Left ventricle myocardium inferior (tissue), 1 donor: ENCODE measurements around the gene ATP13A3. TPM values are rescaled to one million over a fixed set of nuclear protein-coding genes. Genes with fewer than 3 reads are reported as not detected.
"Not testable (repeated sequence)": the region's sequence is repeated elsewhere in the genome, so short reads cannot be mapped to it uniquely, and the experiment has no call there.

Experiments used
- DNase-seq: peaks from one replicate; pipeline ENCODE4 v3.0.0-alpha.2; 2020
- H3K27ac ChIP-seq: fragments of 200-600 bp; replicated peaks from 2 replicates; pipeline ENCODE4 v1.8.0; 2021
- H3K27me3 ChIP-seq: fragments of 200-600 bp; 2 replicates; pipeline ENCODE4 v1.8.0; 2021; ENCODE audit warnings: low read depth
- H3K36me3 ChIP-seq: fragments of 200-600 bp; 2 replicates; pipeline ENCODE4 v1.8.0; 2021
- H3K4me1 ChIP-seq: fragments of 200-600 bp; 2 replicates; pipeline ENCODE4 v1.8.0; 2021
- H3K4me3 ChIP-seq: fragments of 200-600 bp; 2 replicates; pipeline ENCODE4 v1.8.0; 2021; ENCODE audit warnings: mild to moderate bottlenecking, moderate library complexity
- H3K9me3 ChIP-seq: fragments of 200-600 bp; replicated peaks from 2 replicates; pipeline ENCODE4 v1.8.0; 2021
- CTCF ChIP-seq: fragments of 200-600 bp; IDR thresholded peaks from 2 replicates; pipeline ENCODE4 v1.8.0; 2021; ENCODE audit warnings: antibody characterized with exemption, mild to moderate bottlenecking, borderline replicate concordance
- intact Hi-C: fragments of 100-400 bp; cut with micrococcal nuclease; formaldehyde crosslinking; loops from one replicate; pipeline ENCODE4 v1.11.0; 2022
- total RNA-seq: library from RNA; stranded (reverse); fragmentation: NEBNext Ultra II Directional; extraction: Animal tissue kit (Norgen Biotek cat#: 25700); gene quantifications from one replicate; pipeline ENCODE4 v1.2.1, GENCODE V29; 2021
- donor health status: DM: no; HTN: yes; CAD: no; lungs with severe emphysema.

Gene ATP13A3
- total RNA-seq, 1 donor from 2014 or later: 99.2 TPM

- H3K4me1 ChIP-seq: peaks cover 15% of the 10 kb centered on the region
- no peak overlapping the region for H3K27ac ChIP-seq
- no peaks in the 10 kb centered on the region for H3K36me3 ChIP-seq
- H3K27me3 ChIP-seq: no peaks in the 10 kb centered on the region
- no peak for TF ChIP-seq CTCF
- intact Hi-C loops: no loop called here
- H3K9me3 ChIP-seq: no peaks in the 10 kb centered on the region
- no peak for DNase-seq
- H3K4me3 ChIP-seq: no peak overlapping the region
Measured at GRCh38 chr3:194526164-194526563, 39.4 kb upstream of the ATP13A3 start.

- Histone ChIP-seq H3K27ac (no peak overlapping the region), H3K36me3 (no peaks in the 10 kb centered on the region), H3K4me1 (peaks cover 15% of the 10 kb centered on the region), H3K9me3 (no peaks in the 10 kb centered on the region), H3K27me3 (no peaks in the 10 kb centered on the region), H3K4me3 (no peak overlapping the region)
- no peak for DNase-seq
- no peak for TF ChIP-seq CTCF
- intact Hi-C loops: no loop called here
Measured at GRCh38 chr3:194522579-194523046, 35.8 kb upstream of the ATP13A3 start.

DNA sequence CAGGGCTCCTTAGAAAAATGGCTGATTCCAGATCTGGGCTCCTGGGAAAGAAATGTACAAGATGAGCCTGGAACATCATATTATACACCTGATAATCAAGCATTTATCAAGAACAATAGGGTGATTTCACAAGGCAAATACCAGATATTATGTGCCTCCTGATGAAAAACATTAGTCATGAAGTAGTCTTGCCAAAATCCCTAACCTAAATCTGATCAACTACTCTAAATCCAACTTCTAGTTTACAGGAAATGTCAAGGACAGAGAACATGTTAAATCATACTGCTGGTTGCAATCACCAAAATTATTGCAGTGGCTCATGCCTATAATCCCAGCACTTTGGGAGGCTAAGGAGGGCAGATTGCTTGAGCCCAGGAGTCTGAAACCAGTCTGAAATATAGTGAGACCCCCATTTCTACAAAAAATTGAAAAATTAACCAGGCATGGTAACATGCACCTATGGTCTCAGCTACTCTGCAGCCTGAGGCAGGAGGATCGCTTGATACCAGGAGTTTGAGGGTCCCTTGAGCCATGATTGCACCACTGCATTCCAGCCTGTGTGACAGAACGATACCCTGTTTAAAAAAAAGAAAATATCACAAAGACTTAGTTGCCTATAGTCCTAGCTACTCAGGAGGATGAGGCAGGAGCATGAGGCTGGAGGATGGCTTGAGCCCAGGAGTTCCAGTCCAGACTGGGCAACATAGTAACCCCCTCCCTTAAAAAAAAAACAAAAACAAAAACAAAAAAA is 34.9 kb upstream of the ATP13A3 start:
- Histone ChIP-seq H3K4me3 (no peak overlapping the region), H3K27me3 (no peaks in the 10 kb centered on the region), H3K9me3 (no peaks in the 10 kb centered on the region), H3K27ac (no peak overlapping the region), H3K36me3 (no peaks in the 10 kb centered on the region), H3K4me1 (peaks cover 15% of the 10 kb centered on the region)
- intact Hi-C loops: no loop called here
- DNase-seq: no peak
- no peak for TF ChIP-seq CTCF

- intact Hi-C loops, H3K9me3 ChIP-seq, H3K4me3 ChIP-seq, H3K27ac ChIP-seq, H3K27me3 ChIP-seq, DNase-seq, H3K36me3 ChIP-seq: not testable (repeated sequence)
- H3K4me1 ChIP-seq: peaks cover 15% of the 10 kb centered on the region
Measured at GRCh38 chr3:194520682-194521162, 33.9 kb upstream of the ATP13A3 start.

- peaks cover 15% of the 10 kb centered on the region for H3K4me1 ChIP-seq
- TF ChIP-seq CTCF: peak; percentile 30
Measured at GRCh38 chr3:194520201-194520600, 33.4 kb upstream of the ATP13A3 start.

DNA sequence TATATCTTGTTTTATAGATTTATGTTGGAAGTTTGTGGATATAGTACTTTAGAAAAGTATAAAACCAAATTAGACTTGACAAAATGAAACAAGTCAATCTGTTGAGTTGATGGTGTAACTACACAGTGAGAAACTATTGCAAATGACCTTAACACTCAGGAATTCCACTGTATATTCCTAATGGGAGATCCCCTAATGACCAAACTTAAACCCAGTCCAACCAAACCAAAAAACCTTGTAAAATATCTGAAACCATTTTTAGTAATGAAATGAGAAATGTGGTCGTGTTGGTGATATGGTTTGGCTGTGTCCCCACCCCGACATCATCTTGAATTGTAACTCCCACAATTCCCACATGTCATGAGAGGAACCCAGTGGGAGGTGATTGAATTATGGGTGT is 31.9 kb upstream of the ATP13A3 start:
- Histone ChIP-seq H3K4me1 (peaks cover 15% of the 10 kb centered on the region), H3K36me3 (no peaks in the 10 kb centered on the region), H3K9me3 (no peaks in the 10 kb centered on the region), H3K27ac (no peak overlapping the region), H3K4me3 (no peak overlapping the region), H3K27me3 (no peaks in the 10 kb centered on the region)
- intact Hi-C loops: no loop called here
- no peak for DNase-seq
- TF ChIP-seq CTCF: no peak

More at GRCh38 chr3:194520201-194520600, 33.4 kb upstream of the ATP13A3 start:
- H3K27ac ChIP-seq, H3K36me3 ChIP-seq, H3K4me3 ChIP-seq, H3K27me3 ChIP-seq, H3K9me3 ChIP-seq, intact Hi-C loops: not testable (repeated sequence)
- DNase-seq: peak; percentile 19
